Epithelial cell of proximal tubule (primary cell): Measurements from ENCODE around the gene SLC9A9. TPM values are rescaled to one million over a fixed set of nuclear protein-coding genes. Genes with fewer than 3 reads are reported as not detected.

Experiments
- DNase-seq: peaks from one replicate; pipeline ENCODE4 v3.0.0-alpha.2; 2011; ENCODE audit warnings: low read depth
- H3K4me3 ChIP-seq: 2 replicates; pipeline ENCODE4 v1.5.1; 2011; ENCODE audit warnings: low read depth, mild to moderate bottlenecking, low read length
- total RNA-seq: library from RNA; depleted of rRNA; stranded (reverse); fragments of >200 nt; gene quantifications from 2 replicates; pipeline ENCODE4 v1.2.3, GENCODE V29; 2015
- TF ChIP-seq, protein P1 (sequence below): conservative IDR thresholded peaks from 2 replicates; pipeline ENCODE4 v1.5.1; 2012; ENCODE audit warnings: low read depth, mild to moderate bottlenecking, low read length

The SLC9A9 gene
- total RNA-seq, 1 donor from 2014 or later = 0.17 TPM

DNA sequence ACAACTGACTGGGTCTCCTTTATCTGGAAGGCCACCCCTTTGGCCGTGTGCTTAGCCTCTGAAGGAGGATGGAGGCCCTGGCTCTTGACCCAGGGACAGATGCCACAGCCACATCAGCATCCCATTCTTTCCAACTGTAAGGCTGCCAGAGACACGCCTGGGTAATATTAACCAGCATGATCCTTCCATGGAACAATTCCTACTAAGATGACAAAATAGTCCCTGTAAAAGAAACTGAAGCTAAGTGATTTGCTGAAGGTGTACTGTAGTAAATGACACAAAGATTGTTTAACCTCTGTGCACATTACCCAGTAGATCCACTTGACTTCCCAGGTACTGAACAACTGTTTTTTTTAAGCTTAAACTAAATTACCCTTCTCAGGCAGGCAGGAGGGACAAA lies 352.7 kb downstream of the SLC9A9 start:
- H3K4me3 ChIP-seq = no peak overlapping the region
- TF ChIP-seq, protein P1, sequence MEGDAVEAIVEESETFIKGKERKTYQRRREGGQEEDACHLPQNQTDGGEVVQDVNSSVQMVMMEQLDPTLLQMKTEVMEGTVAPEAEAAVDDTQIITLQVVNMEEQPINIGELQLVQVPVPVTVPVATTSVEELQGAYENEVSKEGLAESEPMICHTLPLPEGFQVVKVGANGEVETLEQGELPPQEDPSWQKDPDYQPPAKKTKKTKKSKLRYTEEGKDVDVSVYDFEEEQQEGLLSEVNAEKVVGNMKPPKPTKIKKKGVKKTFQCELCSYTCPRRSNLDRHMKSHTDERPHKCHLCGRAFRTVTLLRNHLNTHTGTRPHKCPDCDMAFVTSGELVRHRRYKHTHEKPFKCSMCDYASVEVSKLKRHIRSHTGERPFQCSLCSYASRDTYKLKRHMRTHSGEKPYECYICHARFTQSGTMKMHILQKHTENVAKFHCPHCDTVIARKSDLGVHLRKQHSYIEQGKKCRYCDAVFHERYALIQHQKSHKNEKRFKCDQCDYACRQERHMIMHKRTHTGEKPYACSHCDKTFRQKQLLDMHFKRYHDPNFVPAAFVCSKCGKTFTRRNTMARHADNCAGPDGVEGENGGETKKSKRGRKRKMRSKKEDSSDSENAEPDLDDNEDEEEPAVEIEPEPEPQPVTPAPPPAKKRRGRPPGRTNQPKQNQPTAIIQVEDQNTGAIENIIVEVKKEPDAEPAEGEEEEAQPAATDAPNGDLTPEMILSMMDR = no peak
- DNase-seq = no peak

DNA sequence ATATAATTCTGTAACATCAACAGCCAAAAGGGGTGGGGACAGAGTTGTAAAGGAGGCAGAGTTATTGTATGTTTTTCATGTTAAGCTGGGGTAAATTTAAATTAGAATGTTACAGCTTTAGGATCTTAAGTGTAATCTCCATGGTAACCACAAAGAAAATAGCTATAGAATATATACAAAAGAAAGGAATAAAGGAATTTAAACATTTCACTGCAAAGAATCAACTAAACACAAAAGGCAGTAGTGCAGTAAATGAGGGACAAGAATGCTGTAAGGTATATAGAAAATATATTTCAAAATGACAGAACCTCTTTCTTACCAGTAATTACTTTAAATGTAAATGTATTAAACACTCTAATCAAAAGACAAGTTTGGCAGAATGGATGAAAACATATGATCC lies 361.7 kb downstream of the SLC9A9 start:
- TF ChIP-seq, protein P1 = no peak
- no peak for DNase-seq
- no peak overlapping the region for H3K4me3 ChIP-seq

GRCh38 chr3:143484846-143485512 lies 363.3 kb downstream of the SLC9A9 start:
- H3K4me3 ChIP-seq = no peak overlapping the region
- DNase-seq = no peak
- TF ChIP-seq, protein P1 = no peak

DNA sequence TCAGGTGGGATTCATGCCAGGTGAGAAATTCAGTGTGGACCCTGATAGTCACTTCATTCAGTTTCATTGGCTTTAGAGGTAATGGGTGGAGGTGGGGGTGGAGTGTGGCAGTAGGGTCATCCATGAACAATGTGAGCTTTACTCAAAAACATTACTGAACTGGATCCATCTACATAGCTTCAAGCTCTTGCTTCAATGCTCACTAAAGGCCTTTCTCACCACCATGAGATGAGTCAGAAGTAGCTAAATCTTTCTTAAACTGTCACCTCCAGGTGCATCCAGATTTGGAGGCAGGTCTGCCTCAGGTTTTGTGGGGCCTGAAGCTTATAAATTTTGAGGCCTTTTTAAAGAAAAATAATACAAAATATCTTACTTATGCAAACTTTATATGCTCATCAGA lies 365.1 kb downstream of the SLC9A9 start:
- TF ChIP-seq, protein P1 = no peak
- no peak overlapping the region for H3K4me3 ChIP-seq
- DNase-seq = peak; percentile 73

GRCh38 chr3:143482106-143483088 lies 365.9 kb downstream of the SLC9A9 start:
- DNase-seq = no peak
- TF ChIP-seq, protein P1 = no peak
- no peak overlapping the region for H3K4me3 ChIP-seq

GRCh38 chr3:143480344-143480743 lies 367.9 kb downstream of the SLC9A9 start:
- no peak overlapping the region for H3K4me3 ChIP-seq
- TF ChIP-seq, protein P1 = no peak
- DNase-seq = peak; percentile 88
